T-helper 9 cell (primary cell): Measurements from ENCODE around the gene FAXDC2.
"Not testable (repeated sequence)": the region's sequence is repeated elsewhere in the genome, so short reads cannot be mapped to it uniquely, and the experiment has no call there.

Experiments
- DNase-seq: peaks from one replicate; pipeline ENCODE4 v3.0.0-alpha.2; 2020

FAXDC2 gene

GRCh38 chr5:154860765-154861164 lies 10.4 kb upstream of the FAXDC2 start:
- no peak for DNase-seq

- no peak for DNase-seq
Measured at GRCh38 chr5:154860123-154860522, 9.7 kb upstream of the FAXDC2 start.

DNA sequence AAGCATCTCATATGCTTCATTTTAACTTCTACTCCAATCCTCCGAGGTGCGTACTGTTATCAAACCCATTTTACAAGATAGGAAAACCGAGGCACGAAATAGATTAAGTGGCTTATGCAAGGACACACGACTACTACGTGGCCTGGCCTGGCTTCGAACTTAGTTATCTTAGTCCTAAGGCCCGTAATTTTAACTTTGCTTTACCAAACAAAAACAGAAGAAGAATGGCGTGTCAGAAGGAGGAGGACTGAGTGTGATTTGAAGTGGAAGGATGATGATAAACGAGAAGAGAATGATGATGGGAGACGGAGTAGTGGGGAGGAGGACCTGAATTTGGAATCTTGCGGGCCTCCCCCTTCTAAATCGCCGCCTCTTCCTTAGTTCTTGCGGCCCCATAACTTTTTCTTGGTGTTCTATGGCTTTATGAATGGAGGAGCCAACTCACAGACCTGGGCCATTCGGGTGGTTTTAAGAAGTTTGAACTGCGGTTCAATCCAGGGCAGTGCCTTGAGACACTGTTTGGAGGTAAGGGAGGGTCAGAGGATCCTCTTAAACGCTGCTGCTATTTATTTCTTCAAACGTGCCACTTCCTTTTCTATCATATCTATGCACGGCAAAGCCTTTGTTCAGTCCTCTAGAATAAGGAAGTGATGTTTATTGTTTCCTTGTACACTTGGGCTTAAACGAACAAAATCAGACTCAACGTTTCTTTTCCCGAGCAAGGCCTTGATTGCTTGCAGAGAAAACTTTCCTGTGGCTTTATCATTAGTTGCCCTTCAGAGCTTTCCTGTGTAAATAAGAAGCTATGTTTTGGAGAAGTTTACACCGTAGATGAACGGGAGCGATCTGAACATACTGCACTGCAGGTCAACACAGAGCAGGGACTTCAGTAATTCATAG lies 8.8 kb upstream of the FAXDC2 start:
- DNase-seq, result no peak

- peak; percentile 94 for DNase-seq
Measured at GRCh38 chr5:154858297-154858971, 8.0 kb upstream of the FAXDC2 start, which contains the start of gene CNOT8. CNOT8 (plus strand) TSS chr5:154858627; CDS start chr5:154863279, 4,652 bp downstream.

DNA sequence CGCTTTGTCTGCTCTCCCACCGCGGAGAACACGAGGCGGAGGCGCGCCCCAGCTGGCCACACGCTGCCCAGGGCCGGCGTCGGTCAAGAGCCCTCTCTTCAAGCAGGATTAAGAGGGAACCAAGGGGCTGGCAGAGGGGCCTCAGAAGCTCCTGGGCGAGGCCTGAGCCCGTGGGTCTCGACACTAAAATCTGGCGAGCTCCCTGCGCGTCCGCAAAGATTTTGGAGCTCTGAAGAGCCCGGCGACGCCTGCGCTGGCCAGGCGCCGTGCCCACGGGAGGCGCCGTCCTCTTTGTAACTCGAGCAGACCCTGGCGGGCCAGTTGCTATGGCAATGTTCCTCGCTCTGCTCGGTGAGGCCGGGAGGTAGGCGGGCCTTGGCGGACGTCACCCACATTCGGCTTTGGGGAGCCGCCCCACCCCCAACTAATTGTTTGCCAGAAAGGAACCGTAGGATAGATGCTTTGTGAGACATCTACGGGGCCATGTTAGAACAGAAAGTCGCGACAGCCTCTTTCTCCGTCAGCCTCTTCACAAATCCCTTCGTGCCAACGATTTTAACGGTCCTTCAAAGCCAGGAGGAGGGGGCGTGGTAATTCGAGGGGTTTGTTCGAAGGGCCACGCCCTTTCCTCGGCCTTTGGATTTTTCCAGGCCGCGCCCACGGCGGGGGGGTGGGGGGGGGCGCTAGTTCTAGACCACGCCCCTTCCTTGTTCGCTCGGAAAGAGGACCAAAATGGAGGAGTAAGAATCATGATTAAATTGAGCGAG lies 7.3 kb upstream of the FAXDC2 start:
- DNase-seq, result peak; percentile 77

DNA sequence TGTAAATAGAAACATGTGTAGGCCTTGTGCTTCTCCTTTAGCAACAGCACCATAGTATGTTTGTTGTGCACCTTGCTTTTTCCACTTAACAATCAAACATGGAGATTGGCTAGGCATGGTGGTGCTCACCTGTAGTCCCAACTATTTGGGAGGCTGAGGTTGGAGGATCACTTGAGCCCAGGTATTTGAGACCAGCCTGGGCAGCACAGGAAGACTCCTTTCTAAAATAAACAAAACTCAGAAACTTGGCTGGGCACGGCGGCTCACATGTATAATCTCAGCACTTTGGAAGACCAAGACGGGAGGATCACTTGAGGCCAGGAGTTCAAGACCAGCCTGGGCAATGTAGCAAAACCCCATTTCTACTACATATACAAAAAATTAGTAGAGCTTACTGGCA lies 948 bp upstream of the FAXDC2 start:
- DNase-seq, result no peak

DNA sequence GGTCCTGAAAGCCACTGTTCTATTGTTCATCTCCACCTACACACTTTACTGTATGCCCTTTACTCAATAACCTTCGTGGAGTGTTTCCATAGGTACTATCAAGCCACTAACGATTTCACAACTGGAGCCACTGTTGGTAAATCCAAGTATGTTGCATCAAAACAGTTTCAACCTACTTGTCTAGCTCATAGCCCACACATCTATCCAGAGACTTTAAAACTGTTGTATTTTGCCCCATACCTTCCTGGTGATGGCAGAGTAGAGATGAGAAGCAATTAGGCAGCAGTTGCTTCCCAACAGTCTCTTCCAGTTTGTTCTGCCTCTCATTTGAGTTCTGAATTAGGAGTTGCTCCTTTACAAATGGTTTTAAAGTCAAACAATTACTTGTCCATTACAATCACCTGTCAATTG lies 607 bp downstream of the FAXDC2 start:
- DNase-seq, result no peak

- no peak for DNase-seq
Measured at GRCh38 chr5:154849264-154849785, 1.1 kb downstream of the FAXDC2 start.

DNA sequence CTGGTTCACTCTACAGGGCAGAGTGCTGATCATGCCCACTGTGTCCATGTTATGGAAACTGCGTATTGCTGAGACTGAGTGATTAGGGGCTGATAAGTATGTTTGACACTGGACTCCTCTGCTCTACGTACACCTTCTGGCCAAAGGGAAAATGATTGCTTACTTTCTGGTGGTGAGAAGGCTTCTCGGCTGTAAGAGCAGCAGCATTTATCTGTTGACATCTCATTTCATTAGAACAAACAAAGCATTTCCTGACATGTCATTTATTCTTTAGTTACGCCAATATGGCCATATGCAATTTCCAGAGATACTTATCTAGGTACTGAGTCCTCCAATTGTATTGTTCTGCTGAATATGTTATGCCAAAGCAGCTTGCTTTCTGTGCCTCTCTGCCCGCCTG lies 5.6 kb downstream of the FAXDC2 start:
- DNase-seq, result no peak

GRCh38 chr5:154842689-154843530 lies 7.5 kb downstream of the FAXDC2 start:
- no peak for DNase-seq

DNA sequence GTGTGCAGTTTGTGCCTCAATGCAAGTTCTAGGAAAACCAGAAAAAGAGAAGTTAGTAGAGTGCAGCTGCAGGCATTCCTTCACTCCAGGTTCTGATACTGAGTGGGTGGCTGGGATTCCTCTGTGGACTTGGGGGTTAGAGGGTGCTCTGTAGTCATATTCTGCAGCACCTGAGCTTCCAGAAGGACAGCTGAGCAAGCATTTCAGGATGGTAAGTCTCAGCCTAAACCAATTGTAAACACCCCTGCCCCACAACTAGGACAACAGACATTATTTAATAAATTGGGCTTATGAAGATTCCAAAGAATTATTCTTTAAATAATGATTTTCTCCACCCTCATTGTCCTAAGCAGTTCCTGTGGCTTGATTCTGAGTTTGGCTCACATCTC lies 9.1 kb downstream of the FAXDC2 start:
- DNase-seq, result no peak

DNA sequence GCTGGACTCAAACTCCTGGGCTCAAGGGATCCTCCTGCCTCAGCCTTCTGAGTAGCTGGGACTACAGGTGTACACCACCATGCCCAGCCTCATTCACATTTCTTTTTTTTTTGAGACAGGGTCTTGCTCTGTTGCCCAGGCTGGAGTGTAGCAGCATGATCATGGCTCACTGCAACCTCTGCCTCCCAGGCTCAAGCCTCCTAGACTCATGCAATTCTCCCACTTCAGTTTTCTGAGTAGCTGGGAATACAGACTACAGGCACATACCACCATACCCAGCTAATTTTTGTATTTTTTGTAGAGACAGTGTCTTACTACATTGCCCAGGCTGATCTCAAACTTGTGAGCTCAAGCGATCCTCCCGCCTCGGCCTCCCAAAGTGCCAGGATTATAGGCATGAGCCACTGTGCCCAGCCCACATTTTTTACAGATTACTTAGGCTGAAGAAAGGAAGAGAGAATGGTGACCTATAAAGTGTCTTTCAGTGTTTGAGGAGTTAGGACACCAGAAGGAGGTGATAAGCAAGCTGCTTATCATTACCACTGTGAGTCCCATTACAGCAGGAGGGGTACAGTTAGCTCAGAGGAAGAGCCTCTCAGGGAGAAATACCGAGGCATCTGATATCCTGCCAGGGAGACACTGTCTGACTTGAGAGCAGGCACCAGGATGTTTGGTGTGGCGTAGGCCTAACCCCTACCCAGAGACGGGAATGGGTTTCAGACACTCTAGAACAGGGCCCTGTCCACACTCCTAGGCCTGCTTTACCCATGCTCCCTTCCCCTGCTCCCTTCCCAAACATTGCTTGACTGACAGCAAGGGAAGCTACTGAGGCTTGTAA lies 9.7 kb downstream of the FAXDC2 start:
- no peak for DNase-seq

DNA sequence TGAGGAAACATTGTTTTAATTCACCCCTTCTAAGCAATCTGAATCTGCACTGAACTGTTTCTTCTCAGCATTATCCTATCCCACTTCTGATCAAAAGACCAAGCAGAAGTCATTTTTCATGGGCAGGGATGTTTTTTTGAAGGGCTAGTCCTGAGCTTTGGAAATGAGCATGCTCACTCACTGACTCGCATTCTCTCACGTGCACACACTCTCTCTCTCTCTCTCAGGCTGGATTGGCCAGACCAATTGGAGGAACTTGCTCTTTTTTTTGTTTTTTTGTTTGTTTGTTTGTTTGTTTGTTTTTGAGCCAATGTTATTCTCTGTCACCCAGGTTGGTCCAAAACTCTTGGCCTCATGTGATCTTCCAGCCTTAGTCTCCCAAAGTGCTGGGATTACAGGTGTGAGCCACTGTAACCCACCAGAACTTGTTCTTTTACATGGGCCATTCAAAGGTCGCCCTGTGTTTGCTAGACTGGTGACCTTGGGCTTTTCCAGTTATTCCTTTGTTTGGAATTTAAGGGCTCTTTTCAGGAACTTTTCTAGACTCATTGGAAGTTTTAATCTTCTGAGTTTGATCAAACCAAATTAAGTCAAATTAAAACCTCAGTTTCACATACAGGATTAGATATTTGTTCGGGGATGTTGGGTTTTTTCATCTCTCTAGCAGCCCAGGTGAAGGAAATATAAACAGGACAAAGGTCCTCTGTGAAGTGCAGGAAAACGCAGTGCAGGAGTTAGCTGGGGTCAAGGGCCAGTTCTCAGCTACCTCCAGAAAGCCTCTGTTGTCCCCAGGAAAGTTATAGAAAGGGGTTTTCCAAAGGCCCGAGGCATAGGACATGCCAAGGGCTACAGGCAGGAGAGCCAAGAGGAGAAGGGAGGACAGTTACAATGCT lies 13.1 kb downstream of the FAXDC2 start:
- no peak for DNase-seq

DNA sequence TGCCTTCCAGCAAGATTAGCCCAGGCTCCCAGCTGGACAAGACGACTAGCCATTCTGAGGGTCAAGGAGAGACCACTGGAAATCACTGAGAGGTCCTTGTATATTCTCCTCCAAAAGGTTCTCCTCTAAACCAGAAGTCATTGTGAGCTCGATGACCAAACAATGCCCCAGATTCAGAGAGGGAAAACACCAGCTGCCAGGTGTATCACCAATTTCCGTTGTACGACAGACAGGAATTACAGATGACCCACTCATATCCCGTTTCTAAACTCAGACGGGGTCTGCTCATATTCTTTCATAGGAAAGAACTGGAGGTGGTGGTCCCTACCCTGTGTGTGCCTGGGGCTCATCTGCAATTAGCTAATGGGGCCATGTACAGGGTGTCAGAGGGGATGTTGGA lies 14.2 kb downstream of the FAXDC2 start:
- DNase-seq, result no peak

DNA sequence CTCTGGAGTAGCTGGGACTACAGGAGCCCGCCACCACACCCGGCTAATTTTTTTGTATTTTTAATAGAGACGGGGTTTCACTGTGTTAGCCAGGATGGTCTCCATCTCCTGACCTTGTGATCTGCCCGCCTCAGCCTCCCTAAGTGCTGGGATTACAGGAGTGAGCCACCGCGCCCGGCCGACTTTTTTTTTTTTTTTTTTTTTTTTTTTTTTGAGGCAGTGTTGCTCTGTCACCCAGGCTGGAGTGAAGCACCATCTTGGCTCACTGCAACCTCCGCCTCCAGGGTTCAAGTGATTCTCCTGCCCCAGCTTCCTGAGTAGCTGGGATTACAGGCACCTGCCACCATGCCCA lies 14.7 kb downstream of the FAXDC2 start:
- not testable (repeated sequence) for DNase-seq

DNA sequence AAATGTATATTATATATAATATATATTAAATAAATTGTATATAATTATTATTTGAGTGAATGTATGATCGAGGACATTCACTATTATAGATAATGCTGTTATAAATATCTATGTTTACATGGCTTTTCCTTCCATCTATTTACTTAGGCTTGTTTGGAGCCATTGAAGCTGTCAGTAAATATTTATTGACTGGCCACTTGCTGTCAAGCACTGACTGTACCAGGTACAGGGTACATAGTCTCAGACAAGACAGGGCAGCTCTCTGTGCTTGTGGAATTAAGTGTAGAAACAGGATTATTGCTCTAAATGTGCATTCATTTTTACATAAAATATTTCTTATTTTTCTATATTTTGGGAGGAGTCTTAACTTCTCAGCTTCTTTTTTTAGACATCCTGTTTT lies 16.4 kb downstream of the FAXDC2 start:
- DNase-seq, result no peak

- DNase-seq, result not testable (repeated sequence)
Measured at GRCh38 chr5:154832804-154833203, 17.6 kb downstream of the FAXDC2 start.

DNA sequence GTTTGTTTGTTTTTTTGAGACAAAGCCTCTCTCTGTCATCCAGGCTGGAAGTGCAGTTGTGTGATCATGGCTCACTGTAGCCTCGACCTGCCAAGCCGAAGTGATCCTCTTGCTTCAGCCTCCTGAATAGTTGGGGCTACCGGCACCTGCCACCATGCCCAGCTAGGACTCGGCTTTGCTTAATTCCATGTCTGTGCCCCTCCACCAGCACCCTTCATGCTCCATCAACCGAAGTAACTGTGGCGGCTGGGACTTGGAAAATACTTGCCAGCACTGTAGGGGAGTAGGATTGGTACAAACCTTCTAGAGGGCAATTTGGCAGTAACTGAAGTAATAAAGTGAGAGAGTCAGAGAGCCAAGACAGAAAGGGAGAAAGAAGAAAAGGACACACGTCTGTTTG lies 19.0 kb downstream of the FAXDC2 start:
- no peak for DNase-seq

GRCh38 chr5:154830596-154830995 lies 19.8 kb downstream of the FAXDC2 start:
- no peak for DNase-seq

- DNase-seq, result no peak
Measured at GRCh38 chr5:154830219-154830595, 20.2 kb downstream of the FAXDC2 start.
